Right lung (tissue), 5 donors: ENCODE measurements around the gene FXYD3. TPM values are rescaled to one million over a fixed set of nuclear protein-coding genes. Genes with fewer than 3 reads are reported as not detected.
"Not testable (repeated sequence)": the region's sequence is repeated elsewhere in the genome, so short reads cannot be mapped to it uniquely, and the experiment has no call there.

Source experiments
- DNase-seq, 2 donors: peaks; one replicate each; pipeline ENCODE4 v3.0.0-alpha.2; 2013
- polyA plus RNA-seq, 5 donors: library from polyadenylated mRNA; unstranded; fragments of 120-200 nt; gene quantifications; one replicate each; pipeline versions ENCODE4 v1.2.1 to v1.2.3, GENCODE V29; 2013; ENCODE audit warnings: inconsistent platforms in 1 of 5, low replicate concordance in 1 of 5; ENCODE audit not compliant: insufficient read length in 5 of 5, insufficient read depth in 1 of 5

The FXYD3 gene
- polyA plus RNA-seq, 5 donors, result 19.9 to 48.0 (median 20.8) TPM

GRCh38 chr19:35141837-35142605 lies 26.4 kb downstream of the FXYD3 start:
- DNase-seq, result no peak

- no peak for DNase-seq
Measured at GRCh38 chr19:35142606-35143230, 27.1 kb downstream of the FXYD3 start.

GRCh38 chr19:35143231-35143715 lies 27.6 kb downstream of the FXYD3 start, which contains the start of gene FXYD7:
Gene FXYD7 (plus strand): TSS chr19:35143255. CDS start chr19:35143334, 79 bp downstream.
- DNase-seq, result no peak

GRCh38 chr19:35143818-35144217 lies 28.2 kb downstream of the FXYD3 start:
- no peak for DNase-seq

- DNase-seq, result no peak
Measured at GRCh38 chr19:35144259-35144599, 28.6 kb downstream of the FXYD3 start.

- DNase-seq, result no peak
Measured at GRCh38 chr19:35144600-35145436, 29.2 kb downstream of the FXYD3 start.

GRCh38 chr19:35146746-35147459 lies 31.3 kb downstream of the FXYD3 start:
- no peak for DNase-seq

GRCh38 chr19:35149463-35149862 lies 33.8 kb downstream of the FXYD3 start:
- DNase-seq, result no peak

GRCh38 chr19:35150445-35150844 lies 34.8 kb downstream of the FXYD3 start:
- no peak for DNase-seq

- DNase-seq, result no peak
Measured at GRCh38 chr19:35151273-35152065, 35.8 kb downstream of the FXYD3 start.

- DNase-seq, result not testable (repeated sequence)
Measured at GRCh38 chr19:35153129-35153522, 37.5 kb downstream of the FXYD3 start.

GRCh38 chr19:35153701-35154524 lies 38.3 kb downstream of the FXYD3 start:
- DNase-seq, result no peak

GRCh38 chr19:35154525-35155406 lies 39.1 kb downstream of the FXYD3 start, which contains the start of gene FXYD5:
Gene FXYD5 (plus strand): TSS chr19:35154735. CDS start chr19:35155551, 816 bp downstream.
- DNase-seq, result no peak

GRCh38 chr19:35155441-35155840 lies 39.8 kb downstream of the FXYD3 start:
- DNase-seq, result no peak

- no peak for DNase-seq
Measured at GRCh38 chr19:35155981-35156672, 40.5 kb downstream of the FXYD3 start.

GRCh38 chr19:35156673-35157014 lies 41.0 kb downstream of the FXYD3 start:
- DNase-seq, result no peak

- no peak for DNase-seq
Measured at GRCh38 chr19:35157431-35157830, 41.8 kb downstream of the FXYD3 start.

- no peak for DNase-seq
Measured at GRCh38 chr19:35159606-35160005, 44.0 kb downstream of the FXYD3 start.
